H4 (cell line): Measurements from ENCODE around the gene RFNG. TPM values are rescaled to one million over a fixed set of nuclear protein-coding genes. Genes with fewer than 3 reads are reported as not detected.

ENCODE experiments used
- DNase-seq: peaks from one replicate; pipeline ENCODE4 v3.0.0-alpha.2; 2015; ENCODE audit warnings: low spot score
- total RNA-seq: library from RNA; depleted of rRNA; stranded (reverse); fragments of >200 nt; shearing (Covaris generic); gene quantifications from 2 replicates; pipeline ENCODE4 v1.2.3, GENCODE V29; 2014; rRNA removed

The RFNG gene
- 9.1 and 9.9 TPM in 2 replicates for total RNA-seq

GRCh38 chr17:82051776-82052637, at the start of gene RFNG, which contains the start of gene GPS1:
RFNG (minus strand) TSS chr17:82051811; CDS start chr17:82051766, 45 bp downstream.
GPS1 (plus strand) TSS chr17:82051898; CDS start chr17:82051932, 34 bp downstream.
- no peak for DNase-seq

GRCh38 chr17:82101301-82101715, 49.7 kb upstream of the RFNG start:
- DNase-seq, result no peak

- no peak for DNase-seq
Measured at GRCh38 chr17:82100502-82101298, 49.1 kb upstream of the RFNG start.

GRCh38 chr17:82098939-82099763, 47.5 kb upstream of the RFNG start:
- DNase-seq, result no peak

- DNase-seq, result peak; percentile 89
Measured at GRCh38 chr17:82098169-82098938, 46.7 kb upstream of the RFNG start, which contains the start of gene FASN. FASN (minus strand) TSS chr17:82098236; CDS start chr17:82096445, 1,791 bp downstream.

GRCh38 chr17:82097919-82098168, 46.2 kb upstream of the RFNG start:
- no peak for DNase-seq

GRCh38 chr17:82097184-82097918, 45.7 kb upstream of the RFNG start:
- no peak for DNase-seq

GRCh38 chr17:82096709-82097183, 45.1 kb upstream of the RFNG start:
- no peak for DNase-seq

GRCh38 chr17:82095777-82096708, 44.4 kb upstream of the RFNG start:
- no peak for DNase-seq

- no peak for DNase-seq
Measured at GRCh38 chr17:82094931-82095776, 43.5 kb upstream of the RFNG start.

- DNase-seq, result no peak
Measured at GRCh38 chr17:82092995-82093751, 41.6 kb upstream of the RFNG start.

- no peak for DNase-seq
Measured at GRCh38 chr17:82092628-82092994, 41.0 kb upstream of the RFNG start.

- no peak for DNase-seq
Measured at GRCh38 chr17:82092094-82092586, 40.5 kb upstream of the RFNG start.

GRCh38 chr17:82091264-82092066, 39.9 kb upstream of the RFNG start:
- DNase-seq, result no peak

- no peak for DNase-seq
Measured at GRCh38 chr17:82090549-82091263, 39.1 kb upstream of the RFNG start.
